Loucy (cell line): ENCODE measurements around the gene ATP13A4.

Experiments used
- H2AFZ ChIP-seq: fragments of 200-600 bp; sonication (generic); 2 replicates; pipeline ENCODE4 v1.6.0; 2016; ENCODE audit warnings: antibody characterized with exemption, mild to moderate bottlenecking, low read length, moderate library complexity
- H3F3A ChIP-seq: fragments of 200-600 bp; 2 replicates; pipeline ENCODE4 v1.6.0; 2016; ENCODE audit warnings: antibody characterized with exemption, low read depth, mild to moderate bottlenecking
- H3K27me3 ChIP-seq: fragments of 200-600 bp; sonication (generic); 2 replicates; pipeline ENCODE4 v1.6.1; 2014; ENCODE audit warnings: low read length, mild to moderate bottlenecking; ENCODE audit not compliant: insufficient read depth, poor library complexity, severe bottlenecking
- H3K36me3 ChIP-seq: fragments of 200-600 bp; sonication (generic); 2 replicates; pipeline ENCODE4 v1.6.1; 2016; ENCODE audit warnings: low read length; ENCODE audit not compliant: insufficient read depth
- H3K4me1 ChIP-seq: fragments of 200-600 bp; sonication (generic); 2 replicates; pipeline ENCODE4 v1.5.1; 2014; ENCODE audit warnings: low read length, mild to moderate bottlenecking; ENCODE audit not compliant: insufficient read depth, poor library complexity, severe bottlenecking
- H3K4me2 ChIP-seq: fragments of 200-600 bp; sonication (generic); 2 replicates; pipeline ENCODE4 v1.6.0; 2014; ENCODE audit warnings: antibody characterized with exemption, low read length, low read depth, mild to moderate bottlenecking; ENCODE audit not compliant: poor library complexity, severe bottlenecking
- H3K4me3 ChIP-seq: fragments of 200-600 bp; sonication (generic); 2 replicates; pipeline ENCODE4 v1.5.1; 2014; ENCODE audit warnings: low read length, mild to moderate bottlenecking, mixed read lengths; ENCODE audit not compliant: poor library complexity, severe bottlenecking
- H3K79me2 ChIP-seq: fragments of 200-600 bp; sonication (generic); 2 replicates; pipeline ENCODE4 v1.6.1; 2014; ENCODE audit warnings: low read length; ENCODE audit not compliant: insufficient read depth
- H3K9ac ChIP-seq: fragments of 200-600 bp; sonication (generic); 2 replicates; pipeline ENCODE4 v1.6.0; 2014; ENCODE audit warnings: mild to moderate bottlenecking, low read depth, low read length, moderate library complexity; ENCODE audit not compliant: poor library complexity, severe bottlenecking
- H3K9me2 ChIP-seq: fragments of 200-600 bp; sonication (generic); replicated peaks from 2 replicates; pipeline ENCODE4 v1.6.1; 2016; ENCODE audit warnings: low read depth, low read length, mixed read lengths
- H3K9me3 ChIP-seq: fragments of 200-600 bp; sonication (generic); 2 replicates; pipeline ENCODE4 v1.6.1; 2014; ENCODE audit warnings: mild to moderate bottlenecking, antibody characterized with exemption, low read length, low read depth; ENCODE audit not compliant: insufficient read depth
- H4K20me1 ChIP-seq: fragments of 200-600 bp; sonication (generic); 2 replicates; pipeline ENCODE4 v1.6.0; 2014; ENCODE audit warnings: antibody characterized with exemption, low read length, mild to moderate bottlenecking; ENCODE audit not compliant: insufficient read depth, poor library complexity, severe bottlenecking
- CTCF ChIP-seq: fragments of 200-600 bp; sonication (generic); conservative IDR thresholded peaks from 2 replicates; pipeline ENCODE4 v1.5.1; 2014; ENCODE audit warnings: mild to moderate bottlenecking, antibody characterized with exemption, low read length
- EZH2phosphoT487 ChIP-seq: fragments of 200-600 bp; IDR thresholded peaks from 2 replicates; pipeline ENCODE4 v1.6.1; 2018; ENCODE audit warnings: antibody characterized with exemption, mild to moderate bottlenecking, moderate library complexity, borderline replicate concordance

The ATP13A4 gene

GRCh38 chr3:193389335-193389734 is 165.4 kb downstream of the ATP13A4 start:
- H3K9me3 ChIP-seq, result no peaks in the 10 kb centered on the region
- H3K36me3 ChIP-seq, result no peaks in the 10 kb centered on the region
- no peak overlapping the region for H3K4me3 ChIP-seq
- no peaks in the 10 kb centered on the region for H3K27me3 ChIP-seq
- H3K79me2 ChIP-seq, result no peaks in the 10 kb centered on the region
- no peak overlapping the region for H2AFZ ChIP-seq
- H3K4me1 ChIP-seq, result no peaks in the 10 kb centered on the region
- TF ChIP-seq EZH2phosphoT487 (no peak), CTCF (no peak)
- H3K9me2 ChIP-seq, result no peaks in the 10 kb centered on the region
- H3K9ac ChIP-seq, result no peak overlapping the region
- no peaks in the 10 kb centered on the region for H3F3A ChIP-seq
- no peaks in the 10 kb centered on the region for H4K20me1 ChIP-seq
- no peak overlapping the region for H3K4me2 ChIP-seq

- Histone ChIP-seq H3F3A (no peaks in the 10 kb centered on the region), H3K36me3 (no peaks in the 10 kb centered on the region), H2AFZ (no peak overlapping the region)
Measured at GRCh38 chr3:193388361-193388760, 166.3 kb downstream of the ATP13A4 start.

GRCh38 chr3:193387596-193387995 is 167.1 kb downstream of the ATP13A4 start:
- no peaks in the 10 kb centered on the region for H3K27me3 ChIP-seq
- H3K9me2 ChIP-seq, result no peaks in the 10 kb centered on the region
- H3K79me2 ChIP-seq, result no peaks in the 10 kb centered on the region
- H2AFZ ChIP-seq, result no peak overlapping the region
- no peaks in the 10 kb centered on the region for H3K4me1 ChIP-seq
- H3K36me3 ChIP-seq, result no peaks in the 10 kb centered on the region
- no peaks in the 10 kb centered on the region for H4K20me1 ChIP-seq
- no peak overlapping the region for H3K4me3 ChIP-seq
- H3K9ac ChIP-seq, result no peak overlapping the region
- no peaks in the 10 kb centered on the region for H3K9me3 ChIP-seq
- no peaks in the 10 kb centered on the region for H3F3A ChIP-seq
- H3K4me2 ChIP-seq, result no peak overlapping the region
- TF ChIP-seq CTCF, result no peak
- no peak for TF ChIP-seq EZH2phosphoT487

More at GRCh38 chr3:193388361-193388760, 166.3 kb downstream of the ATP13A4 start:
- Histone ChIP-seq H3K9me3 (no peaks in the 10 kb centered on the region), H3K4me1 (no peaks in the 10 kb centered on the region), H3K27me3 (no peaks in the 10 kb centered on the region), H3K79me2 (no peaks in the 10 kb centered on the region), H3K4me2 (no peak overlapping the region), H3K9ac (no peak overlapping the region), H3K4me3 (no peak overlapping the region), H3K9me2 (no peaks in the 10 kb centered on the region), H4K20me1 (no peaks in the 10 kb centered on the region)
- TF ChIP-seq EZH2phosphoT487, result no peak

GRCh38 chr3:193378706-193379105 is 176.0 kb downstream of the ATP13A4 start, which contains the start of gene ATP13A5:
ATP13A5 (minus strand) TSS chr3:193378753; CDS start chr3:193378725, 28 bp downstream.
- H3F3A ChIP-seq, result no peaks in the 10 kb centered on the region
- no peak for TF ChIP-seq CTCF
- TF ChIP-seq EZH2phosphoT487, result no peak
- no peaks in the 10 kb centered on the region for H3K9me3 ChIP-seq
- no peaks in the 10 kb centered on the region for H4K20me1 ChIP-seq
- no peak within 1 kb of the TSS for H3K9ac ChIP-seq
- no peaks in the 10 kb centered on the region for H3K36me3 ChIP-seq
- H3K27me3 ChIP-seq, result no peaks in the 10 kb centered on the region
- H3K79me2 ChIP-seq, result no peaks in the 10 kb centered on the region
- no peak within 1 kb of the TSS for H3K4me3 ChIP-seq
- no peak within 1 kb of the TSS for H2AFZ ChIP-seq
- no peak within 1 kb of the TSS for H3K4me2 ChIP-seq
- H3K4me1 ChIP-seq, result no peaks in the 10 kb centered on the region
- no peaks in the 10 kb centered on the region for H3K9me2 ChIP-seq
